Stimulated activated CD8-positive, alpha-beta memory T cell treated with anti-CD3 and anti-CD28 coated beads, Interleukin-15, amount 100 ng/mL, for 4 hours (primary cell): ENCODE measurements around the gene RSAD1.
A peak's percentile ranks its signal among the peaks of the same experiment; 100 is the strongest.

Source experiments
- DNase-seq, 2 donors: peaks; one replicate each; pipeline ENCODE4 v3.0.0-alpha.2; 2020; ENCODE audit warnings: low read depth in 2 of 2

Gene RSAD1

GRCh38 chr17:50493744-50494143, 15.1 kb downstream of the RSAD1 start:
- DNase-seq: no peak

- DNase-seq: no peak
Observed at GRCh38 chr17:50495217-50495823, 16.7 kb downstream of the RSAD1 start.

GRCh38 chr17:50495918-50496317, 17.3 kb downstream of the RSAD1 start:
- DNase-seq: no peak

GRCh38 chr17:50498021-50498874, 19.6 kb downstream of the RSAD1 start:
- no peak for DNase-seq

- DNase-seq: no peak
Observed at GRCh38 chr17:50499270-50499669, 20.6 kb downstream of the RSAD1 start.

GRCh38 chr17:50499721-50500120, 21.1 kb downstream of the RSAD1 start:
- DNase-seq: no peak

GRCh38 chr17:50501054-50501453, 22.4 kb downstream of the RSAD1 start:
- DNase-seq: no peak

- DNase-seq: no peak
Observed at GRCh38 chr17:50502301-50502990, 23.8 kb downstream of the RSAD1 start.

- no peak for DNase-seq
Observed at GRCh38 chr17:50505591-50506130, 27.0 kb downstream of the RSAD1 start.

- DNase-seq: no peak
Observed at GRCh38 chr17:50506298-50506697, 27.6 kb downstream of the RSAD1 start.

GRCh38 chr17:50507871-50508572, 29.4 kb downstream of the RSAD1 start, which contains the start of gene MYCBPAP:
TSS of gene MYCBPAP (plus strand) at chr17:50508439. CDS start at chr17:50508675, 236 bp downstream.
- peak; percentile 31 to 67 for DNase-seq

- no peak for DNase-seq
Observed at GRCh38 chr17:50508573-50509460, 30.2 kb downstream of the RSAD1 start.

GRCh38 chr17:50511058-50511457, 32.4 kb downstream of the RSAD1 start:
- DNase-seq: no peak

- DNase-seq: no peak
Observed at GRCh38 chr17:50513495-50513894, 34.8 kb downstream of the RSAD1 start.

- DNase-seq: no peak
Observed at GRCh38 chr17:50514388-50514787, 35.7 kb downstream of the RSAD1 start.

GRCh38 chr17:50514936-50515702, 36.5 kb downstream of the RSAD1 start:
- no peak for DNase-seq

- DNase-seq: no peak
Observed at GRCh38 chr17:50517011-50517410, 38.4 kb downstream of the RSAD1 start.

GRCh38 chr17:50517504-50518383, 39.1 kb downstream of the RSAD1 start:
- no peak for DNase-seq
